Activated naive CD8-positive, alpha-beta T cell treated with anti-CD3 and anti-CD28 coated beads, Interleukin-2, amount 10 ng/mL, durations not matched to agents 7 days and 5 days (primary cell): ENCODE results near the gene MAPK1IP1L. TPM values are rescaled to one million over a fixed set of nuclear protein-coding genes. Genes with fewer than 3 reads are reported as not detected.

Source experiments
- total RNA-seq, 2 experiments: library from RNA; stranded (reverse); gene quantifications; one replicate each; pipeline ENCODE4 v1.2.3, GENCODE V29; 2021

Gene MAPK1IP1L
- total RNA-seq, 2 experiments from 2014 or later: 87.1 to 87.3 TPM

Other genes with a start within 250 kb of the MAPK1IP1L start
- gene GCH1, start 148.8 kb upstream of the MAPK1IP1L start, total RNA-seq: 10 to 100 TPM; 46.4 to 47.3 TPM
- gene WDHD1, start 24.5 kb upstream of the MAPK1IP1L start, total RNA-seq: 10 to 100 TPM; 35.1 to 37.9 TPM
- gene SOCS4, start 24.4 kb upstream of the MAPK1IP1L start, total RNA-seq: 10 to 100 TPM; 25.8 to 31.6 TPM
- gene LGALS3, start 77.6 kb downstream of the MAPK1IP1L start, total RNA-seq: 100 to 1,000 TPM; 115 to 119 TPM
- gene DLGAP5, start 139.9 kb downstream of the MAPK1IP1L start, total RNA-seq: 10 to 100 TPM; 79.7 to 84.8 TPM
- gene FBXO34, start 219.8 kb downstream of the MAPK1IP1L start, total RNA-seq: 10 to 100 TPM; 26.1 to 27.0 TPM